Measurements from ENCODE around the gene POLN.

- no peak for TF ChIP-seq ZFP3 (CRISPR knock-in tag; IDR thresholded peaks at IDR 0.05)
- TF ChIP-seq ZFP30 (CRISPR knock-in tag; IDR thresholded peaks at IDR 0.05), result no peak
- TF ChIP-seq, protein P1, sequence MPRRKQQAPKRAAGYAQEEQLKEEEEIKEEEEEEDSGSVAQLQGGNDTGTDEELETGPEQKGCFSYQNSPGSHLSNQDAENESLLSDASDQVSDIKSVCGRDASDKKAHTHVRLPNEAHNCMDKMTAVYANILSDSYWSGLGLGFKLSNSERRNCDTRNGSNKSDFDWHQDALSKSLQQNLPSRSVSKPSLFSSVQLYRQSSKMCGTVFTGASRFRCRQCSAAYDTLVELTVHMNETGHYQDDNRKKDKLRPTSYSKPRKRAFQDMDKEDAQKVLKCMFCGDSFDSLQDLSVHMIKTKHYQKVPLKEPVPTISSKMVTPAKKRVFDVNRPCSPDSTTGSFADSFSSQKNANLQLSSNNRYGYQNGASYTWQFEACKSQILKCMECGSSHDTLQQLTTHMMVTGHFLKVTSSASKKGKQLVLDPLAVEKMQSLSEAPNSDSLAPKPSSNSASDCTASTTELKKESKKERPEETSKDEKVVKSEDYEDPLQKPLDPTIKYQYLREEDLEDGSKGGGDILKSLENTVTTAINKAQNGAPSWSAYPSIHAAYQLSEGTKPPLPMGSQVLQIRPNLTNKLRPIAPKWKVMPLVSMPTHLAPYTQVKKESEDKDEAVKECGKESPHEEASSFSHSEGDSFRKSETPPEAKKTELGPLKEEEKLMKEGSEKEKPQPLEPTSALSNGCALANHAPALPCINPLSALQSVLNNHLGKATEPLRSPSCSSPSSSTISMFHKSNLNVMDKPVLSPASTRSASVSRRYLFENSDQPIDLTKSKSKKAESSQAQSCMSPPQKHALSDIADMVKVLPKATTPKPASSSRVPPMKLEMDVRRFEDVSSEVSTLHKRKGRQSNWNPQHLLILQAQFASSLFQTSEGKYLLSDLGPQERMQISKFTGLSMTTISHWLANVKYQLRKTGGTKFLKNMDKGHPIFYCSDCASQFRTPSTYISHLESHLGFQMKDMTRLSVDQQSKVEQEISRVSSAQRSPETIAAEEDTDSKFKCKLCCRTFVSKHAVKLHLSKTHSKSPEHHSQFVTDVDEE (CRISPR knock-in tag; IDR thresholded peaks at IDR 0.05), result no peak
- no peak for TF ChIP-seq ARNTL (CRISPR knock-in tag; IDR thresholded peaks at IDR 0.05; ENCODE audit: borderline replicate concordance, low read depth)
- no peak for TF ChIP-seq ZC3H10 (CRISPR knock-in tag; IDR thresholded peaks at IDR 0.05)
- no peak for TF ChIP-seq ZNF8 (CRISPR knock-in tag; IDR thresholded peaks at IDR 0.05)
- no peak for TF ChIP-seq ZNF565 (CRISPR knock-in tag; conservative IDR thresholded peaks at IDR 0.05; ENCODE audit: low read depth)
- no peak for TF ChIP-seq ESRRG (CRISPR knock-in tag; IDR thresholded peaks at IDR 0.05)
- TF ChIP-seq GLIS3 (CRISPR knock-in tag; IDR thresholded peaks at IDR 0.05), result no peak
- TF ChIP-seq TCF4 (CRISPR knock-in tag; IDR thresholded peaks at IDR 0.05; ENCODE audit: borderline replicate concordance), result no peak
- no peak for TF ChIP-seq ZNF70 (CRISPR knock-in tag; IDR thresholded peaks at IDR 0.05)
- TF ChIP-seq PPARA (CRISPR knock-in tag; IDR thresholded peaks at IDR 0.05; ENCODE audit: borderline replicate concordance), result no peak
- TF ChIP-seq CREB5 (CRISPR knock-in tag; IDR thresholded peaks at IDR 0.05; ENCODE audit: low read depth), result no peak
- TF ChIP-seq PATZ1 (CRISPR knock-in tag; IDR thresholded peaks at IDR 0.05; ENCODE audit: borderline replicate concordance), result no peak
These were observed 19.1 kb downstream of the POLN start for GRCh38 chr4:2222838-2223237.

All from SK-N-SH treated with all-trans-retinoic acid at 6 μM for 48 hours (cell line).